Measurements from ENCODE around the gene ADAMTSL3.
"Not testable (repeated sequence)": the region's sequence is repeated elsewhere in the genome, so short reads cannot be mapped to it uniquely, and the experiment has no call there.

ADAMTSL3 gene

GRCh38 chr15:83992324-83993031 is 338.6 kb downstream of the ADAMTSL3 start:
- no peak for DNase-seq

- DNase-seq, result no peak
These were observed 339.7 kb downstream of the ADAMTSL3 start for GRCh38 chr15:83993591-83993990.

GRCh38 chr15:83998486-83998885 is 344.6 kb downstream of the ADAMTSL3 start:
- DNase-seq, result no peak

- DNase-seq, result no peak
These were observed 345.6 kb downstream of the ADAMTSL3 start for GRCh38 chr15:83999396-84000135.

GRCh38 chr15:84001037-84001436 is 347.1 kb downstream of the ADAMTSL3 start:
- no peak for DNase-seq

- no peak for DNase-seq
These were observed 347.7 kb downstream of the ADAMTSL3 start for GRCh38 chr15:84001655-84002054.

GRCh38 chr15:84003791-84004503 is 350.0 kb downstream of the ADAMTSL3 start:
- DNase-seq, result no peak

- no peak for DNase-seq
These were observed 352.5 kb downstream of the ADAMTSL3 start for GRCh38 chr15:84006421-84006820.

- DNase-seq, result no peak
These were observed 355.7 kb downstream of the ADAMTSL3 start for GRCh38 chr15:84009616-84010015.

- DNase-seq, result no peak
These were observed 356.3 kb downstream of the ADAMTSL3 start for GRCh38 chr15:84010246-84010645.

GRCh38 chr15:84016371-84016770 is 362.4 kb downstream of the ADAMTSL3 start:
- no peak for DNase-seq

- no peak for DNase-seq
These were observed 368.6 kb downstream of the ADAMTSL3 start for GRCh38 chr15:84022516-84022915.

GRCh38 chr15:84023636-84024035 is 369.7 kb downstream of the ADAMTSL3 start:
- no peak for DNase-seq

- no peak for DNase-seq
These were observed 380.1 kb downstream of the ADAMTSL3 start for GRCh38 chr15:84033793-84034553.

GRCh38 chr15:84034578-84035398 is 380.9 kb downstream of the ADAMTSL3 start:
- no peak for DNase-seq

GRCh38 chr15:84035399-84035766 is 381.5 kb downstream of the ADAMTSL3 start:
- DNase-seq, result no peak

GRCh38 chr15:84037301-84037700 is 383.4 kb downstream of the ADAMTSL3 start:
- no peak for DNase-seq

- DNase-seq, result not testable (repeated sequence)
These were observed 388.6 kb downstream of the ADAMTSL3 start for GRCh38 chr15:84042434-84043056.

GRCh38 chr15:84046064-84046637 is 392.2 kb downstream of the ADAMTSL3 start:
- no peak for DNase-seq

GRCh38 chr15:84049480-84049879 is 395.6 kb downstream of the ADAMTSL3 start:
- DNase-seq, result not testable (repeated sequence)

GRCh38 chr15:84050076-84050475 is 396.2 kb downstream of the ADAMTSL3 start:
- no peak for DNase-seq

All from GF-D8 (cell line).